CD4-positive, alpha-beta T cell treated with Interferon gamma for 1 hour (primary cell): ENCODE results near the gene MAPK8IP1.

ENCODE experiments used
- DNase-seq: peaks from one replicate; pipeline ENCODE4 v3.0.0-alpha.2; 2020

The MAPK8IP1 gene

GRCh38 chr11:45913942-45914635, 28.6 kb downstream of the MAPK8IP1 start:
- no peak for DNase-seq

- DNase-seq: no peak
These were observed 30.0 kb downstream of the MAPK8IP1 start for GRCh38 chr11:45915446-45915845.

- peak; percentile 31 for DNase-seq
These were observed 31.8 kb downstream of the MAPK8IP1 start for GRCh38 chr11:45917286-45917622.

GRCh38 chr11:45917623-45918330, 32.3 kb downstream of the MAPK8IP1 start, which contains the start of gene PEX16:
PEX16 (minus strand) TSS chr11:45917877; CDS start chr11:45917811, 66 bp downstream.
- peak; percentile 99 for DNase-seq

GRCh38 chr11:45918331-45918941, 33.0 kb downstream of the MAPK8IP1 start:
- DNase-seq: peak; percentile 52

- DNase-seq: no peak
These were observed 33.7 kb downstream of the MAPK8IP1 start for GRCh38 chr11:45918962-45919675.

GRCh38 chr11:45919806-45920530, 34.5 kb downstream of the MAPK8IP1 start:
- DNase-seq: no peak

- DNase-seq: no peak
These were observed 35.4 kb downstream of the MAPK8IP1 start for GRCh38 chr11:45920531-45921477.

- no peak for DNase-seq
These were observed 36.3 kb downstream of the MAPK8IP1 start for GRCh38 chr11:45921561-45922424.

- peak; percentile 31 for DNase-seq
These were observed 37.1 kb downstream of the MAPK8IP1 start, which contains the start of gene LARGE2 for GRCh38 chr11:45922425-45923082. LARGE2 (plus strand) TSS chr11:45922656; CDS start chr11:45922883, 227 bp downstream.

GRCh38 chr11:45924036-45924915, 38.8 kb downstream of the MAPK8IP1 start:
- no peak for DNase-seq

- no peak for DNase-seq
These were observed 39.5 kb downstream of the MAPK8IP1 start for GRCh38 chr11:45924927-45925326.

GRCh38 chr11:45925550-45925949, 40.1 kb downstream of the MAPK8IP1 start:
- DNase-seq: no peak

- no peak for DNase-seq
These were observed 40.5 kb downstream of the MAPK8IP1 start for GRCh38 chr11:45926001-45926401.

- DNase-seq: no peak
These were observed 41.3 kb downstream of the MAPK8IP1 start for GRCh38 chr11:45926536-45927331.

- no peak for DNase-seq
These were observed 41.9 kb downstream of the MAPK8IP1 start for GRCh38 chr11:45927332-45927683.

GRCh38 chr11:45927684-45928413, 42.4 kb downstream of the MAPK8IP1 start:
- DNase-seq: no peak
